Kidney capillary endothelial cell (primary cell): ENCODE data around the gene SEMA4B.

Source experiments
- DNase-seq: peaks from one replicate; pipeline ENCODE4 v3.0.0-alpha.2; 2018; ENCODE audit warnings: low spot score

SEMA4B gene

GRCh38 chr15:90207252-90207651 lies 6.1 kb downstream of the SEMA4B start:
- no peak for DNase-seq

DNA sequence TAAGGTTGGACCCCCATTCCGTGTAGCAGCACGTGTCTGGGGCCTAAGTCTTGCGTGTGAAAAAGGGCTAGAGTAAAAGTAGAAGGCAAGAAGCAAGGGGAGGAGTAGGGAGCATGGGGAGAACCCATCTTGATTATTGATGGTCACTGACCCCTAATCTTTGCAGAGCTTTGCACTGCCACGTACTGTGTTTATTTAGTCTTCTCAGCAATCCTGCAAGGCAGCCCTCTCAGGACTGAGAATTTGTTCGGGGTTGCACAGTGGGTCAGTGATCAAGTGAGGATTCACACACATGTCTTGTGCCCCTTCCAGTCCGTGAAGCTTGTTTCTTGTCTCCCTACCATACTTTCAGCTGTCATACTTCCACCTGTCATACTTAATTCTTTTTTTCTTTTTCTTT lies 7.2 kb downstream of the SEMA4B start:
- DNase-seq = no peak

- DNase-seq = no peak
These were observed 8.5 kb downstream of the SEMA4B start for GRCh38 chr15:90209591-90209990.

DNA sequence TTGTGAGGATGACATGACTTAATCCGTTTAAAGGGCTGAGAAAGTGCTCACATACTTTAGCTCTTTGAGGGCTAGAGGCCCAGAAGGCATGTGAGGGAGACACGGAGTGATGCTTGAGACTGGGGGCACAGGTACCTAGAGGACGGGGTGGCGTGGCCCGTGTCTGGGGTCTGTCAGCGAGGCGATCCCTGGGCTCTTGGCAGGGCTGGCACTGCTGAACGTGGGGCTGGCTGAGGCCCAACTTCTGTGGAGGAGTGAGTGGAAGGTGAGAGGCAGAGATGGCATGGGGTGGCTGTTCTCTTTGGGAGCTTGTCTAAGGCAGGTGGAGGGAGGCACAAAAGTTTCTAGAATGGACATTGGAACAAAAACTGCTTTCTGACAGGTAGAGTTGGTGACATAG lies 9.5 kb downstream of the SEMA4B start:
- no peak for DNase-seq

- no peak for DNase-seq
These were observed 9.9 kb downstream of the SEMA4B start for GRCh38 chr15:90211009-90211408.

DNA sequence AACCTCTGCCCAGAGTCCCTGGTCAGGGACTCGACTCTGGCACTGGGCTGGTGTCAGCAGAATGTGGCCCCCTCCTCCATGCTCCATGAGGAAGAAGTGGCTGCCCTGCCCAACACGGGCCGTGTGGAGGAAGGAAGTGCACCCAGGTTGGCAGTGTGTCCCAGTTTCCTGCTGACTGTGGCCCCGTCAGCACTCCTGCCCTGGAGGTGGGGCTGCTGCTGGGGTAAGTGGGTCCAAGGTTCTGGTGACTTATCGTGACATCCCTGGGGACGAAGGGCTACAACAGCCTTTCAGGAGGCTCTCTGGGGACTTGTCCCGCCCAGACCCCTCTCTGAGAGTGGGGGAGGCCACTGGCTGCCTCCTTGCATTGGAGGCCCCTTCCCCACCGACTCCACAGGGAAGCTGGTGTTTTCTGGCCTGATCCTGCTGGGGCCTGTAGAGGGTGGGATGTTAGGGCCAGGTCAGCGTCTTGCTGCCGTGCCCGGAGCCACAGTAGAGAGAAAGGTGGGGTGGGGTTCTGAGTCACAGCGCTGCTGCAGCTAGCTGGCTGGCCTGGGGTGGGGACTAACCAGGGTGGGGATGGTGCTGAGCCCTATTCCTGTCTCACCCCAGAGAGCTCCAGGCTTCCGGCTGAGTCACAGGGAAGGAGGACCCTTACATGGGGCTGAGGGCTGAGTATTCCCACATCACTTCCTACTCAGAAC lies 10.5 kb downstream of the SEMA4B start:
- peak; percentile 79 for DNase-seq

DNA sequence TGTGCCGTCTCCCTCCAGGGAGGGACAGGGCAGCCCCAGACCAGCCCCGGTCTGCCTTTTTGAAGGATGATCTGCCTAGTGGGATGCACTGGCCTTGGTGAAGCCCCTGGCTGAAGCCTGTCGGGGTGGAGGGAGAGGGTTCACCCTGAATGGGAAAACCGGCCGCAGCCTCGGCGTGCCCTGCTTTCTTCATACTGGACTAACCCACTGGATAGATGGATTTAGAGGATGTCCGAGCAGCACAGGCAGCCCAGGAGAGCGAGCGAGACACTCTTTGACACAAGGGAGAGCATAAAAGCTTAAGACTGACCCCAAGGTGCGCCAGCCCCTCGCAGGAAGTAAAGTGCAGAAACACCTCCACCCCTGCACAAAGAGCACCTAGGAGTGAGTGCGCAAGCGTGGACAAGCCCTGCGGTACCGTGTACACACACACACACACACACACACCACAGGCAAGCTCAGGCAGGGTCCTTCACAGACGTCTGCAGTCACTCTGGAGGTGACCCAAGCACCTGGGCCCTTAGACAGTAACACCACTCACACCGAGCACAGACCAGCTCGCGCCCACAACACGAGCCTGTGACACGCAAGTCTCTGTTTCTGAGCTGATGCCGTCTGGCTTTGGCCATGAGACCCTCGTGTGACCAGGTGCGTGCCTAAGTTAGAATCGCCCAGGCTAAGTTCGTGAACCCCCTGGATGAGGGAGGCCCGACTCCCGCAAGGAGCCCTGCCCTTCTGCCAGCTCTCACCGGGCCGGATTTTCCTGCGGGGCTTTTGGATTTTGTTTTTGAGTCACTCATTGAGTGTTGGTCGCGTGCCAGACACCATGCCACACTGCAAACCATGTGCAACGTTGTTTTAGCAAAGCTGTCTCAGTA lies 11.3 kb downstream of the SEMA4B start:
- no peak for DNase-seq

DNA sequence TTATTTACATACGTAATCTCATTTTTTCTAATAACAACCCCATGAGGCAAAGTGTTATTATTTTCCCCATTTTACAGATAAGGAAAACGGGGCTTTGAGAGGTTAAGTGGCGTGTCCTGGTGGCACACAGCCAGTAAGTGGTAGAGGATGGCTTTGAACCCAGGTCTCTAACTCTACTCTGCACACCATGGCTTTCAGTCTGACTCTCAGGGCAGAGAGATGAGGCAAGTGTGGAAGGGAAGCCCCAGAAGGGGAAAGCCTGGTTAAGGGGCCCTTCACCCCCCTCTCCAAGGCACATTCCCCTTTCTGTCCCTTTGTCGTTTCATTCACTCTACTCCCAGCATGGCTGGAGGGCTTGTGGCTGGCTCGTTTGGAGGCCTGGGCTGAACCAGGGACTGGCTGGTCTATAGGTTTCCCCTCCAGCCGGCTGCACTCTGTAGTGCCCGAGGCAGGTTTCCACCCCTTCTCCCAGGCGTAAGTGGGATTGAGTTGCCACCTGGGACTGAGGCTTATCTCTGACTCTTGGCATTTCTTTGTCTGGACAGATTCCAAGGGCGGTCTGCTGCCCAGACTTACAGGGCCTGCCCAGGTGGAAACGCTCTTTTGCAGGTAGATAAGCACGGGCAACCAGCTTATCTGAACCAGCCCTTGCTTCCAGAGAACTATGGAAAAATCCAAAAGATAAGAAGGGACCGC lies 12.1 kb downstream of the SEMA4B start:
- no peak for DNase-seq

- DNase-seq = no peak
These were observed 12.7 kb downstream of the SEMA4B start for GRCh38 chr15:90213818-90214204.

DNA sequence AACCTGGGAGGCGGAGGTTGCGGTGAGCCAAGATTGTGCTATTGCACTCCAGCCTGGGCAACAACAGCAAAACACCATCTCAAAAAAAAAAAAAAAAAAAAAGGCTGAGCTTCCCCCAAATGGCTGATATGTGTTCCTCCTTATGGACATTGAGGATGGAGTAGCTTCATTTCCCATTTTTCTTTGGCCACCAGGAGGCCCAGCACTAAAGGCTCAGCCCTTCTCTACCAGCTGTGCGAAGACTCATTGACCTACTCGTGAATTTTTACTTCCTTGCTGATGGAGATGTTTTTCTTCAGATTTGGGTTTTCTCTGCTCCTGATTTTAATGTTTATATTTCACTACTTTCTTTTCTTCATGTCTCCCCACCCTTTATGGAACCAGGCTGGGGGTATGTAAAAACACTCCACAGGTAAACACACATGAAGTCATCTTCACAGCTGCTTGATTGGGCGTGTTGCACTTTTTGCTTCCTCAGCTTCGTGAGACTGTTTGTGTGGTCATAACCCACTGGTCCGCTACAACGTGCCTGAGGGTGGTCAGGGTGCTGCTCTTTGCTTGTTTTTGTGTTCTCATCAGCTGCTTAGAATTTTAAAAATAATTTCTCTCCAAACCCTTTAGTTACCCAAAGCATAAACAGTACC lies 13.5 kb downstream of the SEMA4B start:
- DNase-seq = no peak

DNA sequence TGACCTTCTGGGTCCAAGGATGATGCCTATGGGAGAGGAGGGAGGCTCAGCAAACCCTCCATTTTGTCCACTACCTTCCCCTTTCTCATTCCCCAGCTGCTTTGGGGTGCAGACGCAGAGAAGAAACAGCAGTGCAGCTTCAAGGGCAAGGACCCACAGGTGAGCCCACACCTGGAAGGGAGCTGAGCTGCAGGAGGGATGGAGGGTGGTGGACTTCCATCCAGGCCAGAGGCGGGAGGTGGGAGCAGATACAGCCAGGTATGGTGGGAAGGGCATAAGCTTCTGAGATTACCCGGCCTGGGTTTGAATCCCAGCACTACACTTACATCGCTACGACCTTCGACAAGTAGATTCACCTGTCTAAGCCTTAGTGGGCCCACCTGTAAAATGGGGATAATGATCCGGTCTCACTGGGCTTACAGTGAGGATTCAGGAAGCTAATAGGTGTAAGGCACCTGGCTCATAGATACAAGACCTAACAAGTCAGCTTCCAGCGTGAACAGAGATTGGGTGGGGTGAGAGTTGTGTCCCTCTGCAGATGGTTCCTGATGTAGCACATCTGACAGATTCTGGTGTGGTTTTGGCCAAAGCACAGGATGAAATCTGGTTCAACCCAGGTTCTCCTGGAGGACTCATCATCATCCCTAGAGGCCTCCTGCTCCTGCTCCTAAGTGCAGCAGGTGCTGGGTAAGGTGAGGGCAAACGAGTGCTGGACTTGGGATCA lies 16.7 kb downstream of the SEMA4B start:
- DNase-seq = no peak

- DNase-seq = no peak
These were observed 18.5 kb downstream of the SEMA4B start for GRCh38 chr15:90219421-90220141.

- peak; percentile 68 for DNase-seq
These were observed 20.2 kb downstream of the SEMA4B start for GRCh38 chr15:90221246-90221900.

DNA sequence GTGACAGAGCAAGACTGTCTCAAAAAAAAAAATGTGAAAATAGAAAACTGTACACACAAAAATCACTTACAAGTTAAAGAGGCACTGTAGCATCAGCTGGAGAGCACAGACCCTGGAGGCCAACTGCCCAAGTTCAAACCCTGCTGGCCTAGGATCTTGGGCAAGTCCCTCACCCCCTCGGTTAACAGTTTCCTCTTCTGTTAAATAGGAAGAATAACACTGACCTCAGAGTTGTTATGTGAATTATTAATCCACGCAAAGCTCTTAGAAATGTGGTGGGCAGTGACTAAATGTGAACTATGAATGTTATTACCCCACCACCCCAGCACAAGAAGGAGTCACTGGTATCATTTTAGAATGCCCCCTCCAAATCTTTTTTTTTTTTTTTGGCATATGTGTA lies 21.4 kb downstream of the SEMA4B start:
- DNase-seq = no peak

DNA sequence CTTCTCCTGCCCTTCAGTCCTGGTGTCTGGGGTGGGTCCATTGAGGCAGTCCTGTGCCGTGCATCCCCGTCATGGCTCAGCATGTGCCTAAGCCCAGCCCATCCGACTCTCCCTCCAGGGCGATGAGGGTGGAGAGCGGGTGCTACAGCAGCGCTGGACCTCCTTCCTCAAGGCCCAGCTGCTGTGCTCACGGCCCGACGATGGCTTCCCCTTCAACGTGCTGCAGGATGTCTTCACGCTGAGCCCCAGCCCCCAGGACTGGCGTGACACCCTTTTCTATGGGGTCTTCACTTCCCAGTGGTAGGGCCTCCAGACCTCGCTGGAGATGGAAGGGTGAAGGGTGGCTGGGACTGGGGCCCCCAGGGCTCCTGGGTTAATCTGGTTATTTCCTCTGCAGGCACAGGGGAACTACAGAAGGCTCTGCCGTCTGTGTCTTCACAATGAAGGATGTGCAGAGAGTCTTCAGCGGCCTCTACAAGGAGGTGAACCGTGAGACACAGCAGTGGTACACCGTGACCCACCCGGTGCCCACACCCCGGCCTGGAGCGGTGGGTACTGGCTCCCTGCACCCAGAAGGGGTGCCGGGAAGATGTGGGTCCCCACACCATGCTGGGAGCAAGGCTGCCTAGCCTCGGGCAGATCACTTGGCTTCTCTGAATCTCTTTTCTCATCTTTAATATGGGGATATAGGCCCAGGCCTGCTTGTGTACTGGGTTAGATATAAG lies 22.5 kb downstream of the SEMA4B start:
- no peak for DNase-seq

- no peak for DNase-seq
These were observed 23.9 kb downstream of the SEMA4B start for GRCh38 chr15:90225047-90225446.

DNA sequence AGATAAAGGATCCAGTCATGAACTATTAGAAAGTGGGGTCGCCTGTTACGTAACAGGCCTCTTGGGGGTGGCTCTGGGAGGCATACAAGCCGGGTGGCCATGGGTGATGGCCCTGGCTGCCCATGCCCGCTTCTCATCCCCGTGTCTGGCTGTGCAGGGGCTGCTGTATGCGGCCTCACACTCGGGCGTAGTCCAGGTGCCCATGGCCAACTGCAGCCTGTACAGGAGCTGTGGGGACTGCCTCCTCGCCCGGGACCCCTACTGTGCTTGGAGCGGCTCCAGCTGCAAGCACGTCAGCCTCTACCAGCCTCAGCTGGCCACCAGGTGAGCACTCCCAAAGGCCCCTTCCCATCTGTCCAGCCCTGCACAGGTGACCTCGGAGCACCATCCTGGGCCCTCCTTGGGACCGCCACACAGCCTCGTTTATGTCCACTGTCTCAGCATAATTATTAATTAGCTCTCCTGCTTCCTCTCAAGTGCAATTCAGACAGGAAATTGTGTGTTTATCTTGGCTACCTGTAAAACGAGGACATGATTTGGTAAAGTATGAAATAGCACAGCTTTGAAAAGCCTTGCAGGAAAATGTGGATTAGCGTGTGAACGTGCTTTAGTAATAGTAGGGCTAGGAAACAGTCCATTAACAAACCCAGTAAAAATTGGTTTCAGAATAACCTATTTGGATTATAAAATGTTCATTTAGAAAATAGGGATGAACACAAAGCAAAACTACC lies 24.5 kb downstream of the SEMA4B start:
- no peak for DNase-seq

- DNase-seq = no peak
These were observed 26.2 kb downstream of the SEMA4B start for GRCh38 chr15:90227336-90227735.
